Neuronal stem cell (in vitro differentiated cells): ENCODE data around the gene ARPP21.

Experiments used
- DNase-seq: peaks from one replicate; pipeline ENCODE4 v3.0.0-alpha.2; 2013; ENCODE audit warnings: low spot score
- H2AFZ ChIP-seq: one replicate; pipeline ENCODE4 v1.6.1; 2013; ENCODE audit warnings: mild to moderate bottlenecking, low read length, inconsistent platforms
- H2AK5ac ChIP-seq: 2 replicates; pipeline ENCODE4 v1.6.1; 2013; ENCODE audit warnings: low read depth, mild to moderate bottlenecking, inconsistent platforms, low read length, moderate library complexity, mixed read lengths
- H2BK120ac ChIP-seq: 2 replicates; pipeline ENCODE4 v1.6.1; 2013; ENCODE audit warnings: low read depth, mild to moderate bottlenecking, inconsistent platforms, low read length, moderate library complexity, mixed read lengths
- H2BK12ac ChIP-seq: one replicate; pipeline ENCODE4 v1.6.1; 2013; ENCODE audit warnings: low read length, inconsistent platforms
- H2BK15ac ChIP-seq: 2 replicates; pipeline ENCODE4 v1.6.1; 2013; ENCODE audit warnings: mild to moderate bottlenecking, low read length, inconsistent platforms, mixed read lengths
- H2BK5ac ChIP-seq: one replicate; pipeline ENCODE4 v1.6.1; 2013; ENCODE audit warnings: inconsistent platforms, mild to moderate bottlenecking, low read length, moderate library complexity
- H3K14ac ChIP-seq: one replicate; pipeline ENCODE4 v1.6.1; 2013; ENCODE audit warnings: low read length, inconsistent platforms
- H3K18ac ChIP-seq: 2 replicates; pipeline ENCODE4 v1.6.1; 2013; ENCODE audit warnings: low read length, inconsistent platforms
- H3K23ac ChIP-seq: 2 replicates; pipeline ENCODE4 v1.6.1; 2013; ENCODE audit warnings: low read depth, mild to moderate bottlenecking, mixed read lengths, low read length, inconsistent platforms; ENCODE audit not compliant: poor library complexity
- H3K27ac ChIP-seq: replicated peaks from 3 replicates; pipeline ENCODE4 v1.5.1; 2013; ENCODE audit warnings: low read length, inconsistent platforms
- H3K27me3 ChIP-seq, 3 experiments: 2 replicates each; pipeline ENCODE4 v1.6.1; 2013; ENCODE audit warnings: low read length in 3 of 3, mild to moderate bottlenecking in 2 of 3, inconsistent platforms in 1 of 3, low read depth in 1 of 3, mixed read lengths in 1 of 3, moderate library complexity in 1 of 3; ENCODE audit not compliant: control insufficient read depth in 3 of 3, insufficient read depth in 3 of 3
- H3K36me3 ChIP-seq, 2 donors: replicated peaks in 1 of 2; 2 replicates each; pipeline ENCODE4 v1.6.1; 2013; ENCODE audit warnings: low read length in 2 of 2; ENCODE audit not compliant: control insufficient read depth in 2 of 2, insufficient read depth in 2 of 2
- H3K4ac ChIP-seq: 2 replicates; pipeline ENCODE4 v1.6.1; 2013; ENCODE audit warnings: inconsistent platforms, mild to moderate bottlenecking, low read length, moderate library complexity
- H3K4me1 ChIP-seq, 2 donors: 1 replicate in 1 of 2; 2 replicates in 1 of 2; pipeline ENCODE4 v1.6.1; 2013; ENCODE audit warnings: low read length in 2 of 2, low read depth in 1 of 2; ENCODE audit not compliant: control insufficient read depth in 2 of 2, insufficient read depth in 1 of 2
- H3K4me2 ChIP-seq: one replicate; pipeline ENCODE4 v1.6.1; 2013; ENCODE audit warnings: mild to moderate bottlenecking, low read length, inconsistent platforms; ENCODE audit not compliant: insufficient read depth, poor library complexity, severe bottlenecking
- H3K4me3 ChIP-seq, 2 donors: 2 replicates each; pipeline ENCODE4 v1.5.1; 2013; ENCODE audit warnings: low read length in 2 of 2, mild to moderate bottlenecking in 2 of 2, inconsistent platforms in 1 of 2, moderate library complexity in 1 of 2
- H3K79me1 ChIP-seq: one replicate; pipeline ENCODE4 v1.6.1; 2013; ENCODE audit warnings: low read depth, mild to moderate bottlenecking, inconsistent platforms, low read length, moderate library complexity
- H3K9ac ChIP-seq: one replicate; pipeline ENCODE4 v1.6.1; 2013; ENCODE audit warnings: mild to moderate bottlenecking, low read depth, low read length, inconsistent platforms; ENCODE audit not compliant: poor library complexity
- H3K9me3 ChIP-seq, 2 donors: replicated peaks in 1 of 2; 2 replicates each; pipeline versions ENCODE3 to v1.6.1; 2013; ENCODE audit warnings: low read length in 2 of 2, mild to moderate bottlenecking in 2 of 2, inconsistent platforms in 1 of 2, low read depth in 1 of 2, mixed read lengths in 1 of 2, moderate library complexity in 1 of 2; ENCODE audit not compliant: control insufficient read depth in 2 of 2, insufficient read depth in 1 of 2
- H4K8ac ChIP-seq: one replicate; pipeline ENCODE4 v1.6.1; 2013; ENCODE audit warnings: low read depth, mild to moderate bottlenecking, inconsistent platforms, low read length, moderate library complexity
- H4K91ac ChIP-seq: one replicate; pipeline ENCODE4 v1.6.1; 2013; ENCODE audit warnings: low read length, low read depth, mild to moderate bottlenecking, inconsistent platforms; ENCODE audit not compliant: poor library complexity
- WGBS, 2 donors: extraction: QIAGEN DNeasy Blood & Tissue Kit; methylation state at CpG; one replicate each; pipeline ENCODE4 v1.1.7; 2013; ENCODE audit warnings: missing lambda C conversion rate in 2 of 2, mixed read lengths in 1 of 2; ENCODE audit not compliant: insufficient read length in 2 of 2, insufficient replicate concordance in 1 of 2; ENCODE audit errors: extremely low coverage in 2 of 2; 5-methylcytosine and 5-hydroxymethylcytosine counted together

ARPP21 gene

GRCh38 chr3:35665390-35666055 is 26.2 kb downstream of the ARPP21 start:
- H2BK5ac ChIP-seq = no peak overlapping the region
- no peak overlapping the region for H3K4me3 ChIP-seq
- H3K18ac ChIP-seq = no peak overlapping the region
- H4K91ac ChIP-seq = no peak overlapping the region
- H3K14ac ChIP-seq = no peak overlapping the region
- no peaks in the 10 kb centered on the region for H3K9me3 ChIP-seq
- H2AK5ac ChIP-seq = no peak overlapping the region
- no peaks in the 10 kb centered on the region for H3K79me1 ChIP-seq
- H2BK12ac ChIP-seq = no peak overlapping the region
- H4K8ac ChIP-seq = no peak overlapping the region
- H2BK120ac ChIP-seq = no peak overlapping the region
- H3K27me3 ChIP-seq = no peaks in the 10 kb centered on the region
- H3K23ac ChIP-seq = no peak overlapping the region
- H3K4me2 ChIP-seq = no peak overlapping the region
- WGBS, 2 donors = no CpG with 5 or more reads among the region's 3 CpGs
- DNase-seq = no peak
- no peaks in the 10 kb centered on the region for H3K4me1 ChIP-seq
- no peak overlapping the region for H2BK15ac ChIP-seq
- H3K27ac ChIP-seq = no peak overlapping the region
- H3K9ac ChIP-seq = no peak overlapping the region
- H3K4ac ChIP-seq = no peak overlapping the region
- no peaks in the 10 kb centered on the region for H3K36me3 ChIP-seq
- H2AFZ ChIP-seq = no peak overlapping the region

GRCh38 chr3:35666888-35667287 is 27.6 kb downstream of the ARPP21 start:
- no peak overlapping the region for H2AK5ac ChIP-seq
- no peak overlapping the region for H4K91ac ChIP-seq
- no peak overlapping the region for H3K9ac ChIP-seq
- H4K8ac ChIP-seq = no peak overlapping the region
- H2BK120ac ChIP-seq = no peak overlapping the region
- no peak overlapping the region for H2BK12ac ChIP-seq
- no peak overlapping the region for H2BK15ac ChIP-seq
- no CpG with 5 or more reads among the region's 1 CpG for WGBS, 2 donors
- no peak overlapping the region for H3K4ac ChIP-seq
- no peak overlapping the region for H3K27ac ChIP-seq
- no peaks in the 10 kb centered on the region for H3K9me3 ChIP-seq
- H3K79me1 ChIP-seq = no peaks in the 10 kb centered on the region
- H3K14ac ChIP-seq = no peak overlapping the region
- no peaks in the 10 kb centered on the region for H3K36me3 ChIP-seq
- H3K4me3 ChIP-seq = no peak overlapping the region
- no peak overlapping the region for H2BK5ac ChIP-seq
- H2AFZ ChIP-seq = no peak overlapping the region
- no peak overlapping the region for H3K4me2 ChIP-seq
- DNase-seq = no peak
- no peak overlapping the region for H3K23ac ChIP-seq
- H3K4me1 ChIP-seq = no peaks in the 10 kb centered on the region
- H3K27me3 ChIP-seq = no peaks in the 10 kb centered on the region
- no peak overlapping the region for H3K18ac ChIP-seq

DNA sequence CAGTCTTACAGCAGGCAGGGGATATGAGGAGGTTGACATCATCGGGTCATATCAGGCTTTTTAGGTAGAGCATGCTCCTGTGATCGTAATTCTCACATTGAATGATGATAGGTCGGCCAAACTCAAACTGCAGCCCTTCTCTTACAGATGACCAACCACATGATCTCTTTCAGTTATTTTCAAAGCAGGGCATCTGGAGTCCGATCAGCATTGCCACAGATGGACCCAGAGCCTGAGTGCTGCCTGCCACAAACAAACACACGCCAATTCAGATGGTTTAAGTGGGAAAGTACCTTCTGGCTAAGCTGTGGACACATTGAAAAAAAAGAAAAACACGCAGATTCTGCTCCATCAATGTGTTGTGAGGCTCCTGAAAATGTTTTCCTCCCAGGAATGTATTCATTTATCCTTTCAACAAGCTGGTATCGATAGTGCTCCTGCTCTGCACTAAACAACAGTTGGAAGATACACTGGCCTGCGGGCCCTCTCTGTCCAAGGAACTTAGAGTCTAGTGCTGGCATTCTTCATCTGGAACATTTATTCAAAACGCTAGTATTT is 31.2 kb downstream of the ARPP21 start:
- no peak overlapping the region for H3K9ac ChIP-seq
- H3K9me3 ChIP-seq = no peaks in the 10 kb centered on the region
- H3K4me3 ChIP-seq = no peak overlapping the region
- H2AFZ ChIP-seq = no peak overlapping the region
- no peak overlapping the region for H2BK12ac ChIP-seq
- H3K23ac ChIP-seq = no peak overlapping the region
- no peak overlapping the region for H2BK5ac ChIP-seq
- H3K27ac ChIP-seq = no peak overlapping the region
- H3K4me2 ChIP-seq = no peak overlapping the region
- H4K91ac ChIP-seq = no peak overlapping the region
- H4K8ac ChIP-seq = no peak overlapping the region
- H3K27me3 ChIP-seq = no peaks in the 10 kb centered on the region
- WGBS, 2 donors = no CpG with 5 or more reads among the region's 9 CpGs
- H3K36me3 ChIP-seq = no peaks in the 10 kb centered on the region
- no peak for DNase-seq
- no peaks in the 10 kb centered on the region for H3K79me1 ChIP-seq
- no peak overlapping the region for H3K14ac ChIP-seq
- no peak overlapping the region for H3K18ac ChIP-seq
- H3K4me1 ChIP-seq = no peaks in the 10 kb centered on the region
- no peak overlapping the region for H2BK15ac ChIP-seq
- no peak overlapping the region for H2AK5ac ChIP-seq
- H3K4ac ChIP-seq = no peak overlapping the region
- H2BK120ac ChIP-seq = no peak overlapping the region

- DNase-seq = no peak
- Histone ChIP-seq H4K91ac (no peak overlapping the region), H4K8ac (no peak overlapping the region), H2BK15ac (no peak overlapping the region), H2BK120ac (no peak overlapping the region), H3K23ac (no peak overlapping the region), H3K18ac (no peak overlapping the region), H3K4me2 (no peak overlapping the region), H3K4ac (no peak overlapping the region), H2BK12ac (no peak overlapping the region), H3K14ac (no peak overlapping the region), H2AK5ac (no peak overlapping the region), H3K79me1 (no peaks in the 10 kb centered on the region), H3K9ac (no peak overlapping the region), H2BK5ac (no peak overlapping the region), H3K4me1 (no peaks in the 10 kb centered on the region), H3K9me3 (no peaks in the 10 kb centered on the region), H2AFZ (peak overlapping the region; percentile 9), H3K36me3 (no peaks in the 10 kb centered on the region), H3K27ac (no peak overlapping the region), H3K4me3 (no peak overlapping the region), H3K27me3 (no peaks in the 10 kb centered on the region)
- WGBS, 2 donors = no CpG with 5 or more reads among the region's 2 CpGs
Measured at GRCh38 chr3:35671483-35671882, 32.2 kb downstream of the ARPP21 start.
